ENCODE measurements around the gene GNB4.

DNA sequence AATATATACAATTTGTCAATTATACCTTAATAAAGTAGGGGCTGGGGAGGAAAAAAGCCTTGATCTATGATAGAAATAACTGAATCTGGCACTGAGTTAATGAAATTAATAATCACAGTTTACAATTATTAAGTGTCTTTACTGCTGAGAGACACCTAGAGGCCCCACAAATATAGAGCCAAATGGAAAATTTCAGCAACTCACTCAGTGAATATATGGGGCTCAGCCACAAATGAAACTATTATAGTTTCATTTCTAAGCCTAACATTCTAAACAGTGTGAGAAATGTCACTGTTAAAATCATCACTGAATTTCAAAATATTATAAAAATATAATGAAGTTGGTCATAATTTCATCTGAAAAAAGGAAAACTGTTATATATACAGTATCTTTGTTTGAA lies 40.3 kb downstream of the GNB4 start:
- no peak for TF ChIP-seq CTCF (IDR thresholded peaks at IDR 0.05)
- no peak for TF ChIP-seq POLR2A (IDR thresholded peaks at IDR 0.05)

Data from lower leg skin (tissue), 3 donors.